Progenitor cell of endocrine pancreas (in vitro differentiated cells): ENCODE data around the gene RPL35. TPM values are rescaled to one million over a fixed set of nuclear protein-coding genes. Genes with fewer than 3 reads are reported as not detected.

Experiments
- DNase-seq: peaks from one replicate; pipeline ENCODE4 v3.0.0; 2021; ENCODE audit warnings: low spot score; ENCODE audit not compliant: unreplicated experiment
- H3K27ac Mint-ChIP-seq: 2 replicates; pipeline ENCODE4 v1.8.0; 2021; ENCODE audit warnings: mild to moderate bottlenecking, moderate library complexity, mixed read lengths
- H3K27me3 Mint-ChIP-seq: 2 replicates; pipeline ENCODE4 v1.8.0; 2021; ENCODE audit warnings: mixed read lengths
- H3K36me3 Mint-ChIP-seq: 2 replicates; pipeline ENCODE4 v1.8.0; 2022; ENCODE audit warnings: mixed read lengths; ENCODE audit not compliant: insufficient read depth
- H3K4me1 Mint-ChIP-seq: 2 replicates; pipeline ENCODE4 v1.8.0; 2021; ENCODE audit warnings: low read depth, mixed read lengths
- H3K4me3 Mint-ChIP-seq: 2 replicates; pipeline ENCODE4 v1.8.0; 2021; ENCODE audit warnings: low read depth, mild to moderate bottlenecking, moderate library complexity, mixed read lengths
- H3K9me3 Mint-ChIP-seq: 2 replicates; pipeline ENCODE4 v1.8.0; 2021; ENCODE audit warnings: low read depth, mixed read lengths
- CTCF ChIP-seq: fragments of 200-600 bp; sonication (generic); IDR thresholded peaks from one replicate; pipeline ENCODE4 v1.5.0; 2021; ENCODE audit warnings: antibody characterized with exemption, mild to moderate bottlenecking; ENCODE audit not compliant: unreplicated experiment
- total RNA-seq: library from RNA; stranded (reverse); gene quantifications from 2 replicates; pipeline ENCODE4 v1.2.1, GENCODE V29; 2021

The RPL35 gene
- total RNA-seq, 1 donor from 2014 or later: 1,027 TPM

GRCh38 chr9:124877021-124877782 lies 15.4 kb upstream of the RPL35 start:
- Mint-ChIP-seq H3K4me1 (no peaks in the 10 kb centered on the region), H3K9me3 (no peaks in the 10 kb centered on the region), H3K4me3 (no peak overlapping the region), H3K27me3 (no peaks in the 10 kb centered on the region), H3K27ac (no peak overlapping the region), H3K36me3 (peaks cover 14% of the 10 kb centered on the region)
- DNase-seq: no peak
- no peak for TF ChIP-seq CTCF

GRCh38 chr9:124875501-124875900 lies 13.7 kb upstream of the RPL35 start:
- H3K36me3 Mint-ChIP-seq: peaks cover 11% of the 10 kb centered on the region
- TF ChIP-seq CTCF: no peak

GRCh38 chr9:124873664-124874063 lies 11.9 kb upstream of the RPL35 start:
- H3K36me3 Mint-ChIP-seq: peaks cover 11% of the 10 kb centered on the region
- H3K27ac Mint-ChIP-seq: no peak overlapping the region

More at GRCh38 chr9:124875501-124875900, 13.7 kb upstream of the RPL35 start:
- DNase-seq: no peak
- peaks cover 7% of the 10 kb centered on the region for H3K4me1 Mint-ChIP-seq
- H3K27me3 Mint-ChIP-seq: no peaks in the 10 kb centered on the region
- no peaks in the 10 kb centered on the region for H3K9me3 Mint-ChIP-seq
- H3K4me3 Mint-ChIP-seq: no peak overlapping the region
- no peak overlapping the region for H3K27ac Mint-ChIP-seq

GRCh38 chr9:124871156-124871561 lies 9.4 kb upstream of the RPL35 start:
- no peak for TF ChIP-seq CTCF
- Mint-ChIP-seq H3K27ac (peak overlapping the region; percentile 79), H3K27me3 (no peaks in the 10 kb centered on the region), H3K4me1 (peaks cover 23% of the 10 kb centered on the region), H3K36me3 (peaks cover 7% of the 10 kb centered on the region), H3K9me3 (no peaks in the 10 kb centered on the region), H3K4me3 (peak overlapping the region; percentile 94)
- no peak for DNase-seq

More at GRCh38 chr9:124873664-124874063, 11.9 kb upstream of the RPL35 start:
- Mint-ChIP-seq H3K9me3 (no peaks in the 10 kb centered on the region), H3K27me3 (no peaks in the 10 kb centered on the region), H3K4me1 (peaks cover 14% of the 10 kb centered on the region), H3K4me3 (no peak overlapping the region)
- TF ChIP-seq CTCF: no peak
- no peak for DNase-seq

- Mint-ChIP-seq H3K9me3 (no peaks in the 10 kb centered on the region), H3K36me3 (peaks cover 7% of the 10 kb centered on the region), H3K27me3 (no peaks in the 10 kb centered on the region), H3K4me1 (peaks cover 23% of the 10 kb centered on the region), H3K4me3 (peak overlapping the region; percentile 94), H3K27ac (peak overlapping the region; percentile 79)
- DNase-seq: no peak
- TF ChIP-seq CTCF: no peak
Measured at GRCh38 chr9:124870723-124871122, 9.0 kb upstream of the RPL35 start.
